GM21526 (cell line): ENCODE data around the gene TGFA.

Experiments used
- ATAC-seq: cut with Tn5 transposase; IDR thresholded peaks from one replicate; pipeline ENCODE4 v1.9.1; 2021; ENCODE audit warnings: moderate library complexity; ENCODE audit not compliant: unreplicated experiment, low FRiP score

The TGFA gene

DNA sequence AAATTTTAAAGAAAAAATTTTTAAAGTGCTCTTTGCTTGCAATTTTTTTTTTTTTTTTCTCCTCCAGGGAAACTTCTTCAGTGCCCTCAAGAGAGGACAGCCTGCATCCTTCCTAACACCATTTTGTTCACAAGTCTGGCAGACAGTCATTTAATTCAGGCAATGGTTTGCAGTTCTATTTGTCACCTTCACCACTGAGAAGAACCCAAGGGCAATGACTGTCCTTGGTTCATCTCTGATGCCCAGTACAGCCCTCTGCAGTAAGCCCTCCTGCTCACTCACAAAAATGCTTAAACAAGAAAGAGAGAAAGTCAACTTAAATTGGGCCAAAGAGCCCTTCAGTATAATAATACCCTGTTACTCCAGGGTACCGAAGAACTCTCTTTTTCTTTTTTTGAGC is 52.4 kb downstream of the TGFA start:
- ATAC-seq = no peak

DNA sequence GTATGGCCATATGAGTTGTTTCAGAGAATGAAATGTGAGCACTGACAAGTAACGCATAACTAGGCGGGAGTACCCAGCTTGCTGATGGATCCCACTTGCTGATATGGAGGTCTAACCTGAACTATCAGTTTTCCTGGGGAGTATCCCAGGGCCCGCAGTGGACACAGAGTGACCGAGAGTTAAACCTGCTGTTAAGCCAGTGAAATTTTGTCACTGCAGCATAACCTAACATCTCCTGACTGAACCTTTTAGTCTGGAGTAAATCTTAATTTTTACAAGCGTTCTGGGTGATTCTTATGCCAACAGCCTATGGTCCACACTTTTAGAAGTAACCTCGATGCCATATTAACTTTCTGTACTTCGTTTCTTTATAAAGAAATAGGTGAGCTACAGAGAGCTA is 54.4 kb downstream of the TGFA start:
- no peak for ATAC-seq

DNA sequence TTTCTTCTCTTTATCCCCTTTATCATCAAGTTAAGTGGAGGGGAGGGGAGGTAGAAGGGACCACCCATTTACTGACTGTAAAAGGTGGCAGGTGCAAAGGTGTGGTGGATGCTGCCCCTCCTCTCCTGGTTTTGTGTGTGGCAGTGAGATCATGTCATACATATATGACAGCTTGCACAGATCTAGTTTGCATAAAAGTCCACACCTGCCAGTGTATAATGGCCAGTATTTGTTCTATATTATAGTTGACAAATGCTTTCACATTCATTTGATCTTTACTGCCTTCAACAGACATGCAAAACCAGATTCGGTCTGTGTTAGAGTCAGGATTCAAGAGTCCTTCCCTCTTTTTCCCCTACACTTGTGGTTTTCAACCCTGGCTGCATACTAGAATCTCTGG is 55.1 kb downstream of the TGFA start:
- no peak for ATAC-seq

DNA sequence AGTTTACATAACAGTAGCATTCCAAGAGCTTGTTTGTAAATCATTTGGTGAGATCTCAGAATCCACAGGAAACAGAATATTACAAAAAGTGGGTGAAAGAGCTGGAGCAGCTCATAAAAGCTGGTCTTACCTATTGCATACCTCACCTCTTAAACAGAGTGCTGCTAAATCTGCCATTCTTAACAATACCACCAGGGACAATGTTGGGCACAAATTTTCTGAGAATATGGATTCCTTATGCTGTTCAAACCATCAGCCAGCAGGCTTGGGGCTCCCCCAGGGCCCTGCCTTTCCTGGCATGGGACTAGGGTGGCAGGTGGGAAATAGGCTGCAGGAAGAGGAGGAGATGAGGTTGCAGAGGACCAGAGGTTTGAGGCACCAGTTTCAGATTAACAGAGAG is 55.6 kb downstream of the TGFA start:
- ATAC-seq = no peak

DNA sequence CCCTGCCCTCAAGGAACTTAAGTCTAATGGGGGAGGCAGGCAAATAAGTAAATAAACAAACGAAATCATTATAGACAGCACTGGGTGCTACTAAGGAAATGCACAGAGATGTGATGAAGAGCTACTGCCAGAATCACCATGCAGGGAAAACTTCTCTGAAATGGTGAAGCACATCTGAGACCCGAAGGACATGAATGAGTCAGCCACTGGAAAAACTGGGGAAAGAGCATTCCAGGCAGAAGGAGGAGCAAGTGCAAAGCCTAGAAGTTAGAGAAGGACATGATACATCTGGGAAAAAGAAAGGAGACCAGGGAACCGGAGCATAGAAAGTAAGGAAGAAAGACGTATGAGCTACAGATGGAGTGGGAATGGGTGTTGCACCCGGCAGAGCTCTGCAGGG is 56.8 kb downstream of the TGFA start:
- no peak for ATAC-seq

DNA sequence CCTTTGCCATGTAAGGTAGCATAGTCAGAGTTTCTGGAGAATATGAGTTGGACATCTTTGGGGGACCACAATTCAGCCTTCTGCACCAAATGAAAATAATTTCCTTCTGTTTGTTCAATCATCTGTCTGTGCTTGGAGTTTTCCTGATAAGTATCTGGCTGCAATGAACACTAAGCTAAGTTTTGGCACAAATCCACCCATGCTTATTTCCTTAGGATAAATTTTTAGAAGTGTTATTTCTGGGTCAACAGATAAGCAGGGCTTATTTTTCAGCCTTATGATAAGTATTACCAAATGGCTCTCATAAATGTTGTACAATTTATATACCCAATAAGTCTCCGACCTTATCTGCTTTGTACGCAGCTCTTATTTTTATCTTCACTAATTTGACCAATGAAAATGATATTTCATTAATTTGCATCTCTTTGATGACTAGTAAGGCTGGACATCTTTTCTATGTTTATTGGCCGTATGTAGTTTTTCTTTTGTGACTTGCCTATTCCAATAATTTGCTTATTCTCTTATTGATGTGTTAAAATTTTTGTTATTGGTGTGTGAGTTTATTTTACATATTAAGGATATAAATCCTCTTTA is 59.2 kb downstream of the TGFA start:
- ATAC-seq = no peak

DNA sequence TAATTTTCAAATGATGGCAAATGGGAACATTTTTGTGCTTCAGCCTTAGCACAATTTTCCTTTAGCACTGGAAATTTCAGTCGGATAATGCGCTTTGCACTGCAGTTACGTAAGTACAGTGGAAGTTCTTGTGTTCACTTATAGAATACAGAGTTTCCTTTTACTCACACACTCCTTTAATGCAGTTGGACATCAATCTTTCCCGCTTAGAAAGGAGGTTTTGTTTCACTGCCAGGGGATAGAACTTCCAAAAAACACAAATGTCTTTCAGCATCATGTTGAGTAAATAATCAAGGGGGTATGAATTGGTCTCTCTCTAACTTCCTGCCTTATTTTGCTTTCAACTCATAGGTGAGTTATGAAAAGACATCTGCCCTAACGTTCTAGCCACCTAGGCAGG is 63.2 kb downstream of the TGFA start:
- ATAC-seq = no peak

DNA sequence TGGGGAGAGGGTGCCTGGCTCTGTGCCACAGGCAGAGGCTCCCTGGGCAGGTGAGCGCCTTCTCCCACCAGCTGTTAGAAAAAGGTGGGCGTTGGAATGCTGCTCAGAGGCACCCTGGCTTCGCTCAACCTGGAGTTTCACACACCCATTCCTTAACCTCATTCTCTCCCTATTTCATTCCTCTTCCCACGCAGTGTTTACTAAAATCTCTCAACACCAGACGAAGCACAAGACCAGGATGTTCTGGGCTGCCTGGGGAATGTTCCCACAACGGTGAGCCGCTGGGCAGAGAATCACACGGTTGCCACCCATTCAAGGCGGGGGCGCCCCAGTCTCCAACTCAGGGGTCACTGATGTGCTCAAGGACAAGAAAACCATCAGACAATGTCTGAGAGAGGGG is 64.5 kb downstream of the TGFA start:
- ATAC-seq = no peak

DNA sequence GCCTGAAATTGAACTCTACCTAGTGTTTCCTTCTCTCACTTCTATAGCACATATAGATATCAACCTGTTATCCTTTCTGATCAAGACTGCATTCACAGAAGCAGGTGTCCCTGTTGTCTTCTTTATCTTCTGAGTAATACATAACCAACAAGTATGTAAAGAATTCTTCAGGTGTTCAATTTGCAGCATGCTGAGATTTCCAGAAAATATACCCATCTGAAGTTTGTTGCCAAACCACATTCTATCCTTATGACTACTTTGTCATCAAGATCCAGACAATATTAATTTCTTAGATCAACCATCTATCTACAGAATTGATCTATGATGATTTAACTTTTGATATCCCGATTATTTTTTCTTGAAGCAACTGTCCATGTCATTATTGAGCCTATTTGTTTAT is 69.5 kb downstream of the TGFA start:
- no peak for ATAC-seq

DNA sequence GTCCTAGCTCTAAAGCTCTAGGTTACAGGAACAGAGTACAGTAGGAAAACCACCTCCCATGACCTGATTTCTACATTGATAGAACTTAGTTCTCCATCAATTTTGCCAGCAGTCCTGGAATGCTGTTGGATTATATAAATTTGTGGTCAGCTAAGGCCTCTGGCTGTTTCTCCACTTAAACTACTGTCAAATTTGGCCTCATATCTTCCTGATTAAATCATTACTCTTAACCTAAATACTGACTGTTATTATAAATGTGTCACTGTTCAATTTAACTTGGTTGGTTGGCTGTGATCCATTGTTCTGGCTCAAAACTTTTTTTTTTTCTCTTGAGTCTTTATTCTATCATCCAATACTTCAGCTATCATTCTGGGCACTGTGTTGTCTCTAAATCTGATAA is 71.2 kb downstream of the TGFA start:
- ATAC-seq = no peak

DNA sequence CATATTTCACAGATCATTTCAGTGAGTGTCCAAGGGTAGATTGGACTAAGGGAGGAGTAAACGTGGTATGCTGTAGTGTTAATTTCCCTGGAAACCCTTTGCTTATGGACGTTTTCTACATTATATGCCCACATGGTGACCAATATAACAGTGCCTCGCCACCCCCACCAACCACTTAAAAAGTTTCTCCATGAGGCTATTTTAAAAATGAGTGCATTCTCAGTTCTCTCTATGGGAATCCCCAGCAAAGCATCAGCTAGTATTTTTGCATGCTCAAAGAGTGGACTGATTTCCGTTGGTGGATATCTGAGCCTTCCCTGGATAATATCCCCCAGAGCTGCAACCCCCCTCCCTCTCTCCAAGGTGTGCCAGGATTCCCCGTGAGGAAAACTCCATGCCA is 73.2 kb downstream of the TGFA start:
- ATAC-seq = no peak

DNA sequence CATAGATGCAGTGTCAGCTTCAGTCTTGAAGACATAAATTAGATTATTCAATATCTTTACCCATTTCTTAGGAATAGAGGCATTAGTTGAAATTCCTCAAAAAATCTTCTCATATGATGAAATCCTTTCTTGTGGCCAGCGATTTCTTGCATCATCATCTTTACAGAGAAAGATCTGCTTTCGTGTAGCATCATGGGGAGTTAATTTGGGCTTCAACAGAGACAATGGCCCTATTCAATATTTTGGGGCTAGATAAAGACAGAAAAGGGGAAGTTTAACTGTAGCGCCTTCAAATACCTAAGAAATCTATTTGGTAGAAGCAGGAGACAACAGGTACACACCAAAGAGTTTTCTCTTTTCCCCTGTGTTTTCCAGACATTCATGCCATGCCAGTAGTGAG is 73.8 kb downstream of the TGFA start:
- ATAC-seq = no peak

DNA sequence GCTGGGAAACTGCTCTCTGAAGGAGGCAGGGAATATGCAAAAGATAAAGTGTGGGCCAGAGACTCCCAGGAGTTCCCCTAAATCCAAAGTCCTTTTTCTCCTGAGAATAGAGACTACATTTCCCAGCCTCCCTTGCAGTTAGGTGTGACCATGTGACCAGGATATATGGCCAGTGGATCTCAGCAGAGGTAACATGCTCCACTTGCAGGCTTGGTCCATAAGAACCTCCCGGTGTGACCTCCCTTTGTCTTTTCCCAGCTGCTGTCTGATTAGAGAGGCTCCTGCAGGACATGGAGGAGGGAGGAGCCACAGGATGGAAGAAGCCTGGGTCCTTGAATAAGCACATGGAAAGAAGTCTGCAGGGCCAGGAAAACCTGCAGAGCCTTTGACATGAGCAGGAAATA is 76.2 kb downstream of the TGFA start:
- no peak for ATAC-seq

DNA sequence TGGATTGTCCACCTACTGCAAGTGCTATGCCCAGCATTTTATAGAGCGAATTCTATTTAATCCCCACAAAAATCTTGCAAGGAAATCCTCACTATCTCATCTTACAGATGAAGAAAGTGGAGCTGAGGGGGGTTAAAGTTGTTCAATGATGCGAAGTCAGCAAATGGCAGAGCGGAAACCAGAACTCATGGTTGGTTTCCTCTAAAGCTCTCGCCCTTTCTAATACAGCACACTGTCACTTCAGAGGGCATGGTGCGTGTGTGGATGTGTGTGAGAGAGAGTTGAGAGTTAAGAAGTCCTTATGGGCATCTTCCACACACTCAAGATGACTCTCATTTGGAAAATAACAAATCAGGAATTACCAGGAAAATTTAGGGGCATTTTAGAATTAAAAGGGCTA is 78.4 kb downstream of the TGFA start:
- no peak for ATAC-seq

DNA sequence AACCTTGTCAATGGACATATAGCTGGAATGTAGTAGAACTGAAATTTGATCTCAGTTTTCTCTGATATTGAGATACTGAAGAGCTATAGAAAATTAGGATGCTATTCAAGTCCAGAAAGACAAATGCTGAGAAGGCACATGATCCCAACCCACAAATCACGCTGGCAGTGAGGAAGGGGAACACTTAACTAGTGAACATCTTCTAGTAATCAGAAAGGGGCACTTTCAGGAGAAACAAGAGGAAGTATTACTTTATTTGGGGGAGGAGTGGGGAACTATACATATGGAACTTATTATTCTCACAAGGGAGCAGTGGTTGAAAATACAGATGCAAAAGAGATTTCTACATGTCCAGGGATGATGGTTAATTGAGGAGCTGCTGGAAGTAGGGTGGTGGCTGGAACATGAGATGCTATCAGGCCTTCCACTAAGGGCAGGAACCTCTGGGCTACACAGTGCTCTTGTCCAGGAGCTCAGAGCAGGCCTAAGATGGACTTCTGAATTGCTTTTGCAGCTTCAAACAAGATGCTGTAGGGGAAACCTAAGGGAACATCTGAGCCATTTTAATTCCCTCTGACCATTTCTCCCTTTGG is 79.3 kb downstream of the TGFA start:
- ATAC-seq = no peak

DNA sequence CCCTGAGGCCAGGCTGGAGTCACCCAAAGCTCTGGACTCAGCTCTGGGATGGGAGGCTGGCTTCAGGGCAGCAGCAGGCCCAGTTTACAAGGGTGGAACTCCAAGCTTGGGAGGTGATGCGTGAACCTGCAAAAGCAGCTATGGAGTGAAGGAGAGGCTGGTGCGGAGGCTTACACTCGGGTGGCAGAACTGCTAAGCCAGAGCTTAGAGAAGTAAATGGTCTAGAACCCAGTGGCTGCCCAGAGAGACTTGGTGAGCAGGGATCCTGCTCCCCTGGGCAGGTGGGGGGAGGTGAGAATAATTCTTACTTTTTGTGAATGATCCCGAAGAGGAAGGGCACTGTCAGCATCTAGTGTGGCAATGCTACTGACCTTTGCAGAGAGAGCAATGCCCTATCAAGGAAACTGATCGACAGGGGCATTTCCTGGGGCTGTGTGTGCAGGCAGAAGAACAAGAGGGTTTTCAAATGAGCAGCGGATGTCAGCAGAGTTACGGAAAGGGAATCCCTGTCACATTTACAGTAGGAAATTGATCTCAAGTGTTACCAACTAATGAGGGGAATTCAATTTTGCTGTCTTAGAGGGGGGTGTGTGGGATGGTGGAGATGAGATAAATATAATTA is 80.4 kb downstream of the TGFA start:
- ATAC-seq = no peak

DNA sequence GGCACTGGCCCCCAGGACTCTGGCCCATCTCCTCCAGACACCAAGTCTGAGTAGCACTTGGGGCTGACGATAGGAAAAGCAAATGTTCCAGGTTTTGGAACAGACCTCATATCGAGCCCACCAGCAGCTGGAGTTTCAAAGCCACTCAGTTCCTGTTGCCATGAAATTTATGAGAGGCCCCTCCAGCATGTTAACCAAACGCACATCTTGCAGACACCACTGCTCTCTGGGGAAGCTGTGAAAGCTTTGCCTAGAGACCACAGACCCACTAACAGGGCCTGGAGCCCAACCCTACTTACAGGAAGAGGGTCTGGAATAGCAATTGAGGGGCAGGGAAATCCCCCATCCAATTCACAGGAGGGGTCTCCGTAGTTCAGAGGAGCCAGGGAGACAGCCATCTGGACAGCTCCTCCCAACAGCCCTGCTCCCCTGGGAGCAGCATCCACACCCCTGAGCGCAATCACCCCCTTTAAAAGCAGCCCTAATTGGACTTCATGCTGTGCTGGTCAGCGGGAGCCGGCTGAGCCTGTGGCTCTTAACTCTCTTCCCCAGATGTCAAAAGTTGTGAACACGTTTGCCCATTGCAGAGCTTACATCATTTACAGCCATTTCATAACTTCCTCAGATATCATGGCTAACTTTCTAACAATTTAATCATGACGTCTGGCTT is 81.3 kb downstream of the TGFA start:
- ATAC-seq = no peak

DNA sequence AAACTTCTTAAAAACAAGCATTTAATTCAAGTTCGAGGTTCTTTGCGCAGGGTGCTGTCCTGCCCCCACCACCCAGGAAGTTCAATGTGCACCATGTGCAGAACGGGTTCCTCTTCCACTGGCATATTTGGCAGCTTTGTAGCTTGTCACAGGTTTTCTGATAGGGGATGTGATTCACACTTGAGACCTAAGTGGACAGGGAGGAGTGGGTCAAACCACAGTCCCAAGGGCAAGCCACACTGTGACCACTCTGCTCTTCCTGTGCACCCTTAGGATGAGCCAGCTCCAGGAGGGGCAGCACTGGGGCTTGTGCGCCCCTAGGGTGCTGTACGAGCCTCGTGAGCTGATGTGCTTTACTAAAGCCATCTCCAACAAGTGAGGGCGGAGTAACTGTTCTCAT is 82.5 kb downstream of the TGFA start:
- ATAC-seq = no peak

DNA sequence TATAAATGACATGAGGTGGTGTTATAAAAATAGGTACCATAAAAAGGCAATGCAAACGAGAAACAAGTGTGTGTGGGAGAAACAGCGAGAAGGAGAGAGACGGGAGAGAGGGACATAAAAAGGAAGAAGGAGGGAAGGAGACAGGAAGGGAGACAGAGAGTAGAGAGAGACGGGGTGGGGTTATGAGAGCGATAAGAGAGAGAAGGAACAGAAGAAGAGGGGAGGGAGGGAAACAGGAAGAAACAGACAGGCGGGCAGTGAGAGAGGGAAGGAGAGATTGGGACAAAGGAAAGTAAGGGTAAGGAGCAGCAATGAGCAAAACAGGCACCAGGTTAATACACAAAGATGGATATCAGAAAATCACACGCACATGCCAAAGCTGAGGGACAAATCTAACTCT is 83.7 kb downstream of the TGFA start:
- ATAC-seq = no peak

DNA sequence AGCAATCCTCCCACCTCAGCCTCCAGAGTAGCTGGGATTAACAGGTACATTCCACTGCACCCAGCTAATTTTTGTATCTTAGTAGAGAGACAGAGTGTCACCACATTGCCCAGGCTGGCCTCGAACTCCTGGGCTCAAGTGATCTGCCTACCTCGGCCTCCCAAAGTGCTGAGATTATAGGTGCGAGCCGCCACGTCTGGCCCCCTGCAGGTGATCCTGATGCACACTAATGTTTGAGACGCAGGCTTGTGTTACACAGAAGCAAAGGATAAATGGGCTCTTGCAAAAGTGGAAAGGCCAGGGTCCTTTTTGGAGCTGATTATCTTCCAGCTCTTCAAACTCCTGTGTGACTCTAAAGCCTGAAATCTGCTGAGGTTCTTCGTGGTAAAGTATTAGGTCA is 84.2 kb downstream of the TGFA start:
- ATAC-seq = no peak

DNA sequence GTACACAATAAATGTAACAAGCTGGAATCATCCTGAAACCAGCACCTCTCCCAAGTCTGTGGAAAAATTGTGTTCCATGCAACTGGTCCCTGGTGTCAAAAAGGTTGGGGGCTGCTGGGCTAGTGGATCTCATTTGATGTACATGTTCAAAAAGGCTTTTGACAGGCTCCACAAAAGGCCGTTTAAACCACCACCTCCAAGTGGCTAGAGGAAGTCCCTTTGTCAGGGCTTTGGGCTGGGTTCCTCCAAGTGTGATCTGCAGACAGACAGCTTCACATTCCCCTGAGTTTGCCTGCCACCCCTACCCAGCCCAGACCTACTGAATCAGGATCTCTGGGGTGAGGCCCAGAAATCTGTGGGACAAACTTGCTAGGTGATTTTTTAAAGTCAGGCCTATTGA is 84.7 kb downstream of the TGFA start:
- ATAC-seq = no peak
